Astrocyte (in vitro differentiated cells and primary cell): ENCODE results near the gene FGD6. TPM values are rescaled to one million over a fixed set of nuclear protein-coding genes. Genes with fewer than 3 reads are reported as not detected.
A peak's percentile ranks its signal among the peaks of the same experiment; 100 is the strongest.

Experiments
- DNase-seq: peaks from one replicate; pipeline ENCODE4 v3.0.0-alpha.2; 2010; ENCODE audit warnings: low read depth
- FAIRE-seq: peaks from 2 replicates; lab custom pipeline; 2011; peaks lifted over from hg19 to GRCh38; lab: Jason Lieb, UNC
- H2AFZ ChIP-seq: 2 replicates; pipeline ENCODE4 v1.6.0; 2012; ENCODE audit warnings: low read depth, low read length, inconsistent platforms
- H3K27ac ChIP-seq: 2 replicates; pipeline ENCODE4 v1.5.1; 2011; ENCODE audit warnings: low read depth, low read length, inconsistent platforms
- H3K27me3 ChIP-seq: 2 replicates; pipeline ENCODE4 v1.6.0; 2011; ENCODE audit warnings: low read length, inconsistent platforms; ENCODE audit not compliant: insufficient read depth
- H3K36me3 ChIP-seq: 2 replicates; pipeline ENCODE4 v1.5.1; 2011; ENCODE audit warnings: low read length, inconsistent platforms; ENCODE audit not compliant: insufficient read depth
- H3K4me1 ChIP-seq: 2 replicates; pipeline ENCODE4 v1.5.1; 2011; ENCODE audit warnings: low read length, inconsistent platforms; ENCODE audit not compliant: insufficient read depth
- H3K4me2 ChIP-seq: 2 replicates; pipeline ENCODE4 v1.6.0; 2012; ENCODE audit warnings: low read length, inconsistent platforms
- H3K4me3 ChIP-seq: 2 replicates; pipeline ENCODE4 v1.5.1; 2011; ENCODE audit warnings: low read depth, mild to moderate bottlenecking, low read length, inconsistent platforms; ENCODE audit not compliant: insufficient read depth
- H3K79me2 ChIP-seq: 2 replicates; pipeline ENCODE4 v1.6.0; 2012; ENCODE audit warnings: mild to moderate bottlenecking, low read length, inconsistent platforms; ENCODE audit not compliant: insufficient read depth
- H3K9ac ChIP-seq: 2 replicates; pipeline ENCODE4 v1.6.0; 2012; ENCODE audit warnings: mild to moderate bottlenecking, low read length, inconsistent platforms
- H3K9me3 ChIP-seq: 2 replicates; pipeline ENCODE4 v1.5.1; 2012; ENCODE audit warnings: low read depth, mild to moderate bottlenecking, low read length, inconsistent platforms; ENCODE audit not compliant: insufficient read depth
- H4K20me1 ChIP-seq: 2 replicates; pipeline ENCODE4 v1.6.0; 2012; ENCODE audit warnings: low read length, inconsistent platforms; ENCODE audit not compliant: insufficient read depth
- H3K27ac Mint-ChIP-seq: one replicate; pipeline ENCODE4 v1.8.0; 2021; ENCODE audit warnings: mild to moderate bottlenecking, mixed read lengths; ENCODE audit not compliant: unreplicated experiment
- H3K27me3 Mint-ChIP-seq: one replicate; pipeline ENCODE4 v1.8.0; 2021; ENCODE audit warnings: low read depth, mixed read lengths; ENCODE audit not compliant: unreplicated experiment
- H3K36me3 Mint-ChIP-seq: one replicate; pipeline ENCODE4 v1.8.0; 2021; ENCODE audit warnings: low read depth, mixed read lengths; ENCODE audit not compliant: unreplicated experiment
- H3K4me1 Mint-ChIP-seq: one replicate; pipeline ENCODE4 v1.8.0; 2021; ENCODE audit warnings: low read depth, mixed read lengths; ENCODE audit not compliant: unreplicated experiment
- H3K4me3 Mint-ChIP-seq: one replicate; pipeline ENCODE4 v1.8.0; 2021; ENCODE audit warnings: mild to moderate bottlenecking, moderate library complexity, mixed read lengths; ENCODE audit not compliant: unreplicated experiment
- H3K9me3 Mint-ChIP-seq: one replicate; pipeline ENCODE4 v1.8.0; 2021; ENCODE audit warnings: mild to moderate bottlenecking, mixed read lengths; ENCODE audit not compliant: unreplicated experiment
- EZH2 ChIP-seq: IDR thresholded peaks from 2 replicates; pipeline ENCODE4 v1.6.1; 2012; ENCODE audit warnings: mild to moderate bottlenecking, low read length, inconsistent platforms; ENCODE audit not compliant: insufficient read depth
- total RNA-seq: library from RNA; stranded (reverse); gene quantifications from 2 replicates; pipeline ENCODE4 v1.2.1, GENCODE V29; 2021
- TF ChIP-seq, protein P1 (sequence below): IDR thresholded peaks from 2 replicates; pipeline ENCODE4 v1.5.1; 2011; ENCODE audit warnings: low read depth, mild to moderate bottlenecking, inconsistent platforms, low read length, moderate library complexity; ENCODE audit not compliant: insufficient read depth

The FGD6 gene
- total RNA-seq, 1 donor from 2014 or later = 26.5 TPM

DNA sequence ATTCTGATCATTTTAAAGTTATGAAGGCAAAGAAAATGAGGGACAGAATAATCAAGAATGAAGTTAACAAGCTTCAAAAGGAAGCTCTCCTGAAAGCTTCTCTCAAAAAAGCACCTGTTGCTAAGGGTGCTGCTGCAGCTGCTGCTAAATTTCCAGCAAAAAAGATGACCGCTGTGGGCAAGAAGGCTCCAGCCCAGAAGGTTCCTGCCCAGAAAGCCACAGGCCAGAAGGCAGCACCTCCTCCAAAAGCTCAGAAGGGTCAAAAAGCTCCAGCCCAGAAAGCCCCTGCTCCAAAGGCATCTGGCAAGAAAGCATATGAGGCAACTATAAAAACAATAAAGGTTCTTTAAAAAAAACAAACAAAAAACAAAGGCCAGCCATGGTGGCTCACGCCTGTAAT is 91.2 kb downstream of the FGD6 start:
- no peaks in the 10 kb centered on the region for H3K27me3 Mint-ChIP-seq
- H2AFZ ChIP-seq = no peak overlapping the region
- H3K27ac ChIP-seq = no peak overlapping the region
- H3K9me3 Mint-ChIP-seq = no peaks in the 10 kb centered on the region
- H3K27ac Mint-ChIP-seq = no peak overlapping the region
- H3K36me3 Mint-ChIP-seq = peaks cover 7% of the 10 kb centered on the region
- peaks cover 6% of the 10 kb centered on the region for H3K4me1 Mint-ChIP-seq
- no peaks in the 10 kb centered on the region for H3K4me1 ChIP-seq
- no peaks in the 10 kb centered on the region for H4K20me1 ChIP-seq
- no peaks in the 10 kb centered on the region for H3K79me2 ChIP-seq
- no peak overlapping the region for H3K4me3 Mint-ChIP-seq
- H3K27me3 ChIP-seq = no peaks in the 10 kb centered on the region
- no peak for FAIRE-seq
- H3K36me3 ChIP-seq = no peaks in the 10 kb centered on the region
- TF ChIP-seq, protein P1, sequence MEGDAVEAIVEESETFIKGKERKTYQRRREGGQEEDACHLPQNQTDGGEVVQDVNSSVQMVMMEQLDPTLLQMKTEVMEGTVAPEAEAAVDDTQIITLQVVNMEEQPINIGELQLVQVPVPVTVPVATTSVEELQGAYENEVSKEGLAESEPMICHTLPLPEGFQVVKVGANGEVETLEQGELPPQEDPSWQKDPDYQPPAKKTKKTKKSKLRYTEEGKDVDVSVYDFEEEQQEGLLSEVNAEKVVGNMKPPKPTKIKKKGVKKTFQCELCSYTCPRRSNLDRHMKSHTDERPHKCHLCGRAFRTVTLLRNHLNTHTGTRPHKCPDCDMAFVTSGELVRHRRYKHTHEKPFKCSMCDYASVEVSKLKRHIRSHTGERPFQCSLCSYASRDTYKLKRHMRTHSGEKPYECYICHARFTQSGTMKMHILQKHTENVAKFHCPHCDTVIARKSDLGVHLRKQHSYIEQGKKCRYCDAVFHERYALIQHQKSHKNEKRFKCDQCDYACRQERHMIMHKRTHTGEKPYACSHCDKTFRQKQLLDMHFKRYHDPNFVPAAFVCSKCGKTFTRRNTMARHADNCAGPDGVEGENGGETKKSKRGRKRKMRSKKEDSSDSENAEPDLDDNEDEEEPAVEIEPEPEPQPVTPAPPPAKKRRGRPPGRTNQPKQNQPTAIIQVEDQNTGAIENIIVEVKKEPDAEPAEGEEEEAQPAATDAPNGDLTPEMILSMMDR = no peak
- no peak for TF ChIP-seq EZH2
- H3K9ac ChIP-seq = no peak overlapping the region
- no peak for DNase-seq
- no peak overlapping the region for H3K4me3 ChIP-seq
- no peak overlapping the region for H3K4me2 ChIP-seq
- H3K9me3 ChIP-seq = no peaks in the 10 kb centered on the region

DNA sequence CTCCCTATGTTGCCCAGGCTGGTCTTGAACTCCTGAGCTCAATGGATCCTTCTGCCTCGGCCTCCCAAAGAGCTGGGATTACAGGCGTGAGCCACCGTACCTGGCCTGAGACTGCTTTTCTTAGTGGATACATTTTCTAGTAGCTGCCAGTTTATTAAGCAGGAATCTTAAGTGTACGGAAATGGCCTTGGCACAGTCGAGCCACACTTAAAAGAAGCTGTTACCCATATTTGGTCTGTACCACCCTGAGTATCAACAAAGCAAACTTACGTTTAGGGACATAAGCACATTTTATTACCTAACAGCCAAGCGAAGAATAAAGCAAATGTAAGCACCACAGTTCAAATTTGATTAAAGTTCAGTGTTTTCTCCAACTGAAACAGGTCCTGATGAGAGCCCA is 93.2 kb downstream of the FGD6 start:
- Mint-ChIP-seq H3K36me3 (peaks cover 7% of the 10 kb centered on the region), H3K9me3 (no peaks in the 10 kb centered on the region), H3K27me3 (no peaks in the 10 kb centered on the region), H3K4me1 (no peaks in the 10 kb centered on the region), H3K4me3 (no peak overlapping the region), H3K27ac (no peak overlapping the region)
- Histone ChIP-seq H3K36me3 (no peaks in the 10 kb centered on the region), H3K4me2 (no peak overlapping the region), H3K9me3 (no peaks in the 10 kb centered on the region), H3K4me3 (no peak overlapping the region), H3K27me3 (no peaks in the 10 kb centered on the region), H3K4me1 (peaks cover 3% of the 10 kb centered on the region), H4K20me1 (no peaks in the 10 kb centered on the region), H3K9ac (no peak overlapping the region), H3K79me2 (no peaks in the 10 kb centered on the region), H2AFZ (no peak overlapping the region), H3K27ac (no peak overlapping the region)
- FAIRE-seq (no peak), DNase-seq (no peak)
- TF ChIP-seq EZH2 = no peak
- TF ChIP-seq, protein P1 = no peak

DNA sequence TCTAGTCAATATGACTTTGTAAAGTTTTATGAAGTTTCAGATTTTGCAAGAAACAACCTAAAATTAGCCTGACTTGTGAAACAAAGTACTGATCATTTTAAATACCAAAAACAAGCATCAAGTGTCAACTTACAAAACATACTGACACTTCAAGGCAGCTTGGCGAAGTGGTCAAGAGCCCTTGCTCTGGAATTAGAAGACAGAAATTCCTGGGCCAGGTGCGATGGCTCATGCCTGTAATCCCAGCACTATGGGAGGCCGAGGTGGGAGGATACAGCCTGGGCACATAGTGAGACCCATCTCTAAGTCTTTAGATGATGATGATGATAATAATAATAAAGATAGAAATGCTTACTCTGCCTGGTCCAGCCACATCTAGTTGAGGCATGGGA is 98.5 kb downstream of the FGD6 start:
- H3K4me1 Mint-ChIP-seq = peaks cover 15% of the 10 kb centered on the region
- Histone ChIP-seq H3K4me1 (peaks cover 22% of the 10 kb centered on the region), H4K20me1 (no peaks in the 10 kb centered on the region), H3K4me3 (peak overlapping the region; percentile 13), H2AFZ (no peak overlapping the region), H3K4me2 (peak overlapping the region; percentile 74), H3K27me3 (no peaks in the 10 kb centered on the region), H3K9me3 (no peaks in the 10 kb centered on the region), H3K79me2 (no peaks in the 10 kb centered on the region), H3K9ac (peak overlapping the region; percentile 48), H3K27ac (peak overlapping the region; percentile 82), H3K36me3 (no peaks in the 10 kb centered on the region)
- TF ChIP-seq EZH2 = no peak
- TF ChIP-seq, protein P1 = no peak
- H3K9me3 Mint-ChIP-seq = no peaks in the 10 kb centered on the region
- no peak overlapping the region for H3K4me3 Mint-ChIP-seq
- H3K36me3 Mint-ChIP-seq = peaks cover 5% of the 10 kb centered on the region
- FAIRE-seq = no peak
- H3K27me3 Mint-ChIP-seq = no peaks in the 10 kb centered on the region
- H3K27ac Mint-ChIP-seq = peak overlapping the region; percentile 91
- DNase-seq = peak; percentile 56
